Activated CD4-positive, alpha-beta memory T cell treated with anti-CD3 and anti-CD28 coated beads for 36 hours (primary cell): Measurements from ENCODE around the gene QSOX1. TPM values are rescaled to one million over a fixed set of nuclear protein-coding genes. Genes with fewer than 3 reads are reported as not detected.
A peak's percentile ranks its signal among the peaks of the same experiment; 100 is the strongest.

Source experiments
- CTCF ChIA-PET: fragments of 350-600 bp; sonication (Branson Sonifier 250); formaldehyde crosslinking; loops from one replicate; lab custom pipeline; 2021; ENCODE audit warnings: antibody characterized with exemption, inconsistent platforms; lab: Charles Lee
- POLR2A ChIA-PET: fragments of 350-600 bp; sonication (Branson Sonifier 250); formaldehyde crosslinking; loops from one replicate; lab custom pipeline; 2021; ENCODE audit warnings: antibody characterized with exemption; lab: Charles Lee
- DNase-seq: peaks from one replicate; pipeline ENCODE4 v3.0.0-alpha.2; 2020
- H3K27ac Mint-ChIP-seq: one replicate; pipeline ENCODE4 v1.8.0; 2021; ENCODE audit warnings: mixed read lengths
- H3K27me3 Mint-ChIP-seq: one replicate; pipeline ENCODE4 v1.8.0; 2021; ENCODE audit warnings: mixed read lengths
- H3K36me3 Mint-ChIP-seq: one replicate; pipeline ENCODE4 v1.8.0; 2021; ENCODE audit warnings: mixed read lengths
- H3K4me1 Mint-ChIP-seq: one replicate; pipeline ENCODE4 v1.8.0; 2021; ENCODE audit warnings: low read depth, mixed read lengths
- H3K4me3 Mint-ChIP-seq: one replicate; pipeline ENCODE4 v1.8.0; 2021; ENCODE audit warnings: mild to moderate bottlenecking, mixed read lengths
- H3K9me3 Mint-ChIP-seq: one replicate; pipeline ENCODE4 v1.8.0; 2021; ENCODE audit warnings: mixed read lengths
- intact Hi-C: fragments of 100-400 bp; cut with micrococcal nuclease; formaldehyde crosslinking; loops from one replicate; pipeline ENCODE4 v1.15.1; 2023
- total RNA-seq, 2 experiments: library from RNA; stranded (reverse); gene quantifications; one replicate each; pipeline ENCODE4 v1.2.3, GENCODE V29; 2021

Gene QSOX1
- total RNA-seq, 2 experiments from 2014 or later, result 40.3 to 42.4 TPM

DNA sequence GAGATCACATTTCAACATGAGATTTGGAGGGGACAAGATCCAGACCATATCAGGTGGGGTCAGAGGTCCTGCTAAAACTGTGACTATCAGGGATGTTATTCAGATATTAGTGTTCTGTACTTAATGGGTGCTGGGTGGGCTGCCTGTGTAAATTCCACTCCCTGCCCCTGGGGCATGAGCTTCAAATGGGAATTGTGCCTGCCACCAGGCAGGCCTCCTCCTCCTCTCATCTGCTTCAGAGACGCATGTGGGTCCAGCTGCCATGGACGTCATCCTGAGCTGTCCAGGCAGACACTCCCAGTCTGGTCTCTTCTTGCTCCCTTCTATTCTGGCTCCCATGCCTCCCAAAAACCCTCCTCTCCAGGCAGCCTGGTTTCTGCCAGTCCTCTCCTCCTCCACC, 10.4 kb downstream of the QSOX1 start:
- H3K4me1 Mint-ChIP-seq, result no peaks in the 10 kb centered on the region
- no peaks in the 10 kb centered on the region for H3K9me3 Mint-ChIP-seq
- ChIA-PET POLR2A (no interaction called here), CTCF (interaction anchor here (1.3 to 8.4 kb wide), 2 partner anchors 14 to 74 kb away, joined by 3 to 78 read pairs; no protein-coding TSS in a partner anchor)
- peaks cover 2% of the 10 kb centered on the region for H3K36me3 Mint-ChIP-seq
- DNase-seq, result no peak
- no peak overlapping the region for H3K4me3 Mint-ChIP-seq
- no peaks in the 10 kb centered on the region for H3K27me3 Mint-ChIP-seq
- H3K27ac Mint-ChIP-seq, result no peak overlapping the region
- intact Hi-C loops, result no loop called here

DNA sequence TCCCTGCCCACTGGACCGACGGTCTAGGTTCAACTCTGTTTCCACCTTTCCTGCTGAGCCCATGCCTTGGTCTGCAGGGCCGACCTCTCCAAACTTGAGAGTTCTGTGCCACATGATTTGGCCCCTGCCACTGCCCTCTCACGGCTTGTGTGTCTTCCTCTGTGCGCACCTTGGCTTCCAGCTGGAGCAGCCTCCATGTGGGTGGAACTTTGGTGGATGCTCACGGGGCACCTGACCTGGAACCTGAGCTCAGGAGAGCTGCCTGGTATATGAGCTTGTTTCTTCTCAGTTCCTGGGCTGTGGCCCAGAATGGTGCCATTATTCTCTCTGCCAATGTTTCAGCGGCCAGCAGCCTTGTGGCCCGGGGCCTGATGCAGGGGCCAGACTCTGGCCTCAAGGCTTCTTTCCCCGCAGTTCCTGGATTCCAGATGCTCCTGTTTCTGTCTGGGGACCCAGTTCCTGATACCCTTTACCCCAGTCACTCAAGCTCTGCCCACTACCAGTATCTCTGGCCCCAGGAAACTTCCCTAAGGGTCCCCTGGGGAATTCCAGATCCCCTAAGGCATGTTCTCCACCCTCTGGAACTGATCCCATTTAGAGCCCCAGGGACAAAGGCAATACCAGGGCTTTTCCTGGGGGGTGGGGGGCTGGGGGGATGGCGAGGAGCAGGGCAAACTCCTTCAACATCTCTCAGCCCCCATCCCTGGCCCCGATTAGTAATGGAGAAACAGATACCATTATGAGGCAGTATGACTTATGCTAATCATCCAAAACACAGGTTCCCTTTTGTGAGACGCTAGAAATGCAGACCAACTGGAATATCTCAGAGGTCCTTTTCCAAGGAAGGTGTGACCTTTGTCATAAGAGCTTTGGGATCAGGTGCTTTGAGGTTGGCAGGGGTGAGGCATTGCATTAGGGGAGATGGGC, 11.1 kb downstream of the QSOX1 start:
- H3K27ac Mint-ChIP-seq, result no peak overlapping the region
- CTCF ChIA-PET, result interaction anchor here (1.3 to 8.4 kb wide), 2 partner anchors 14 to 75 kb away, joined by 3 to 78 read pairs; no protein-coding TSS in a partner anchor
- intact Hi-C loops, result no loop called here
- no peaks in the 10 kb centered on the region for H3K27me3 Mint-ChIP-seq
- H3K4me3 Mint-ChIP-seq, result no peak overlapping the region
- H3K4me1 Mint-ChIP-seq, result no peaks in the 10 kb centered on the region
- DNase-seq, result no peak
- POLR2A ChIA-PET, result no interaction called here
- peaks cover 2% of the 10 kb centered on the region for H3K36me3 Mint-ChIP-seq
- H3K9me3 Mint-ChIP-seq, result no peaks in the 10 kb centered on the region

DNA sequence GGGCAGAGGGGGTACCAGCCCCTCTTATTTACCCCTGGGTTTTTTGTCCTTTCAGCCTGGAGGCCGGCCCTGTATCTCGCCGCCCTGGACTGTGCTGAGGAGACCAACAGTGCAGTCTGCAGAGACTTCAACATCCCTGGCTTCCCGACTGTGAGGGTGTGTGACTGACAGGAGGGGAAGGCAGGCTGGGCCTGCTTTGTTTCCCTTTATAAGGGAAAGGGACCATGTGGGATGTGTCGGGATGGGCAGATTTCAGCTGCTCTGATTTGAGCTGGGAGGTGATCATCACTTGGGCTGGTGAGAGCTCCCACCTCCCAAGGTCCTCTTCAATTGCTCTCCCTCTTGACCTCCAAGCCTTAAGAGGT, 11.7 kb downstream of the QSOX1 start:
- Mint-ChIP-seq H3K4me3 (no peak overlapping the region), H3K27ac (no peak overlapping the region), H3K27me3 (no peaks in the 10 kb centered on the region), H3K36me3 (peaks cover 2% of the 10 kb centered on the region), H3K4me1 (no peaks in the 10 kb centered on the region), H3K9me3 (no peaks in the 10 kb centered on the region)
- DNase-seq, result no peak
- CTCF ChIA-PET, result interaction anchor here (1.3 to 8.4 kb wide), 3 partner anchors 13 to 460 kb away, joined by 3 to 78 read pairs (median 3); no protein-coding TSS in a partner anchor
- intact Hi-C loops, result no loop called here
- POLR2A ChIA-PET, result no interaction called here

DNA sequence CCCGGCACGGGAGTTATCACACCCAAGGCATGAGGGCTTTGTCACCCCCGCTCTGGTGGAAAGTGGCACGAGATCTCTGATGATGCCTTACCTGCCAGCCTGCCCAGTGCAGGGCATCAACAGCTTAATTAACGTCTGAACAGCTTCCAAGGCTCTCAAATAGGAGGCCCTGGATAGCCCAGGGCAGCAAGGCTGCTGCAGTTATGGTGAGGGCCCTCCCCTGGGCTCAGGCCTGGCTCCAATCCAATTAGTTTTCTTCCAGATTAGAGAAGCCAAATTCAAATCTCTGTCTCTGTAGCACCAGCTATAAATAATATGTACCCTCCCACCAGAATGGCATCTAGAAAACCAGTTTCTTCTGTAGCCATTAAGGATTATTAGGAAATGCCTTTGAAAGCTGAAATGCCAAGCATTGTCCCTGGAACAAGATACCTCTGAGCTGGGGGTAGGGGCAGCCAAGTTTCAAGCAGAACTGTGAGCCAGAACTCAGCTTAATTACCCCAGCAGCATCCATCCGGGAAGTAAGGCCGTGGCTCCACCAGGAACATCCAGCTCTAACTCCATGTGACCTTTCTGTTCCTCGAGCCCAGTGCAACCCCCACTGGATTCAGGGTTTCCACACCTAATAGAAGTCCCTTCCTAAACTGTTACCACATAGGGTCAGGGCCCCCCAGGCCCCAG, 12.5 kb downstream of the QSOX1 start:
- no peak overlapping the region for H3K27ac Mint-ChIP-seq
- ChIA-PET POLR2A (no interaction called here), CTCF (interaction anchor here (0.6 to 8.4 kb wide), 7 partner anchors 8 to 461 kb away, joined by 3 to 78 read pairs (median 4); partner anchors contain the start of gene QSOX1)
- intact Hi-C loops, result no loop called here
- H3K4me3 Mint-ChIP-seq, result no peak overlapping the region
- DNase-seq, result no peak
- no peaks in the 10 kb centered on the region for H3K9me3 Mint-ChIP-seq
- no peaks in the 10 kb centered on the region for H3K27me3 Mint-ChIP-seq
- H3K36me3 Mint-ChIP-seq, result peaks cover 2% of the 10 kb centered on the region
- H3K4me1 Mint-ChIP-seq, result no peaks in the 10 kb centered on the region

DNA sequence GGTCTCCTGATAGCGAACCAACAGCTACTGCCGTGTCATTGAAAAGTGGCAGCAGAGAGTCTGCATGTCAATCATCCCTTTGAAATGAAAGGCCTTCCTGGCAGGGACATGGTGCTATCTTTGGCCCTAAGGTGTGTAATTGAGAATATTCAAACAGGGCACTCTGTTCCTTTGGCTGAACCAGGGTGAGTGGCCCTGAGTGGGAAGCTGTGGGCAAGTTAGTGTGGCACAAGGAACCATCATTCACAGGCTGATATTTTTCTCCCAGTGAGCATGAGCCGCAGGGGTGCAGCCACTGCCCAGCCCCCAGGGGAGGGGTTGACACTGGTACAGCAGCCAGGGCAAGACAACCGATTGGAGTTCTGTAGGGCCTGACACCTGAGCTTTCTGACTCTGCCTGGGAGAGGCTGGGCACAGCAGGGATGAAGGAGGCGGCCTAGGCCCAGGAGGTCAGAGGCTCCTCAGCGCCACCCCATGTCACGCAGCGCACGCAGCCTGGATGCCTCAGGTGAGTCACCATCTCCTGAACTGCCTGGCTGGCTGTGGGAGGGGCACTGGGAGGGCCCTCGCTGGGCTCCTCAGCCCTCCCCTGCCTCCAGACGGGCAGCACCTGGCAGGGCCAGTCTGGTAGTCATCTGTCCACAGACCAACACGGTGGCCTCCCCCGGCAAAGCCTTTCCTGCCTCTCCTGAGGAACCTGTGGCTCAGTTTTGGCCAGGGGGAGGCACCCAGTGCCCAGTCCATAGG, 13.2 kb downstream of the QSOX1 start:
- Mint-ChIP-seq H3K4me1 (no peaks in the 10 kb centered on the region), H3K36me3 (peaks cover 2% of the 10 kb centered on the region), H3K27me3 (no peaks in the 10 kb centered on the region), H3K27ac (no peak overlapping the region), H3K9me3 (no peaks in the 10 kb centered on the region), H3K4me3 (no peak overlapping the region)
- ChIA-PET CTCF (interaction anchor here (0.6 to 8.4 kb wide), 11 partner anchors 9 to 462 kb away, joined by 3 to 78 read pairs (median 3); partner anchors contain the start of gene QSOX1), POLR2A (no interaction called here)
- intact Hi-C loops, result no loop called here
- DNase-seq, result no peak

DNA sequence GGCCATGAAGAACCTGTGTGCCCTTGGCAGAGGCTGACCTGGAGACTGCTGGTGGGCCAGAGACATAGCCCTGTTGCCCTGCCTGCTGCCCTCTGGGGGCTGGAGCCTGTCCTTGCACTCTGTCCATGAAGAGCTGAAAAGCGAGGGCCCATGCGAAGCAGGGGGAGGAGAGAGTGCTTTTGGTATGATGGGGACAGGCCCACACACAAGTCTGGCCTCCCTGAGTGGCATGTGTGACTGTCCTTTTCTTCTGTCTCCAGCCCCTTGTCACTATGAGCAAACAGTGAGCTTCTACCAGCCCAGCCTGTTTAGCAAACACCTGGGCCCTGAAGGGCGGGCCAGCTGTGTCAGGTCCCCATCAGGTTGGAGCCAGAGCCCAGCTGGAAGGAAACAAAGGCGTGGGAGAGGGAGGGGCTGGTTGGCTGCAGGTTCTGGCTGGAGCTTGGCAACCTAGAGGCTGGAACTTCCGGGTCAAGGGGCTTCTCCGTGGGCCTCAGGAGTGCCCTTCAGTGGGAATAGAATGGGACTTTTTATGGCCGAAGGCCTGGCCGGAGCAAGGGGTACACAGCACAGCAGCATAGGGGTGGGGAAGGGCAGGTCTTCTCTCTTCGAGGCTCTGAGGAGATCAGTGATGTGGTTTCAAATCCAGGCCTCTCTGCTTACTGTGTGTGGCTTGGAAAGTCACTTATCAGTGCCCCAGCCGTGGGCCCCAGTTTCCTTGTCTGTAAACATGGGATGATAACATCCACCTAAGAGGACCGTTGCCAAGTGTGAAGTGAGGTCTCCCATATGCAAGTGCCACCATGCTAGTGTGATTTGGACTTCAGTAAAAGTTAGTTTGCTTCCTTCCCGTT, 14.3 kb downstream of the QSOX1 start:
- POLR2A ChIA-PET, result interaction anchor here (1.0 kb wide), 1 partner anchor 14 kb away, joined by 3 read pairs; the partner anchor contains the start of gene QSOX1
- DNase-seq, result peak; percentile 58
- no peaks in the 10 kb centered on the region for H3K4me1 Mint-ChIP-seq
- CTCF ChIA-PET, result interaction anchor here (0.6 to 8.4 kb wide), 10 partner anchors 10 to 463 kb away, joined by 3 to 78 read pairs (median 3); partner anchors contain the start of gene QSOX1
- intact Hi-C loops, result no loop called here
- H3K9me3 Mint-ChIP-seq, result no peaks in the 10 kb centered on the region
- no peak overlapping the region for H3K4me3 Mint-ChIP-seq
- H3K27ac Mint-ChIP-seq, result no peak overlapping the region
- peaks cover 2% of the 10 kb centered on the region for H3K36me3 Mint-ChIP-seq
- no peaks in the 10 kb centered on the region for H3K27me3 Mint-ChIP-seq

DNA sequence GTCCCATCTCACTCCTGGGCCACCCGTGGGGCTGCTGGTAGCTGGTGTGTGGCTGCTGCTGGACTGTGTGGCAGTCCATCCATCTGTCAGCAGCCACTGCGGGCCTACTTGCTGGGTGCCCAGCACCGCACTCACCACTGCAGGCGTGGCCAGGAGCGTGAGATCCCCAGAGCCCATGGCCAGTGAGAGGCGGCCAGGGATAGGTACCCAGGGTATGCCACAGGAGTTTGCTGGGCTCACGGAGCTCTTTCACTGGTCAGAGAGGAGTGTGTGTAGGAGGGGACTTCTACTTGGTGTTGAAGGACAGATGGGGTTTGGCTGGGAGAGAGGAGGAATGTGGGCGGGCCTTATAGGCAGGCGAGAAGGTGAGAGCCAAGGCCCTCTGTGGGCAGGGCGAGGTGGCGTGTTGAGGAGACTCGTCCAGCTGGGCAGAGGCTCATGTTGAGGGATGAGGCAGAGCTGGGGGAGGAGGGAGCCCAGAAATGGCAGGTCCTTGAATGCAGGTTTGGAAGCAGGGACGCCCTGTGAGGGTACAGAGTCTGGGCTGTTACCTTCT, 15.0 kb downstream of the QSOX1 start:
- Mint-ChIP-seq H3K9me3 (no peaks in the 10 kb centered on the region), H3K4me1 (no peaks in the 10 kb centered on the region), H3K36me3 (peaks cover 2% of the 10 kb centered on the region), H3K27me3 (no peaks in the 10 kb centered on the region), H3K27ac (no peak overlapping the region), H3K4me3 (no peak overlapping the region)
- CTCF ChIA-PET, result interaction anchor here (0.6 to 8.4 kb wide), 3 partner anchors 10 to 463 kb away, joined by 3 to 78 read pairs (median 3); no protein-coding TSS in a partner anchor
- intact Hi-C loops, result no loop called here
- POLR2A ChIA-PET, result no interaction called here
- no peak for DNase-seq

DNA sequence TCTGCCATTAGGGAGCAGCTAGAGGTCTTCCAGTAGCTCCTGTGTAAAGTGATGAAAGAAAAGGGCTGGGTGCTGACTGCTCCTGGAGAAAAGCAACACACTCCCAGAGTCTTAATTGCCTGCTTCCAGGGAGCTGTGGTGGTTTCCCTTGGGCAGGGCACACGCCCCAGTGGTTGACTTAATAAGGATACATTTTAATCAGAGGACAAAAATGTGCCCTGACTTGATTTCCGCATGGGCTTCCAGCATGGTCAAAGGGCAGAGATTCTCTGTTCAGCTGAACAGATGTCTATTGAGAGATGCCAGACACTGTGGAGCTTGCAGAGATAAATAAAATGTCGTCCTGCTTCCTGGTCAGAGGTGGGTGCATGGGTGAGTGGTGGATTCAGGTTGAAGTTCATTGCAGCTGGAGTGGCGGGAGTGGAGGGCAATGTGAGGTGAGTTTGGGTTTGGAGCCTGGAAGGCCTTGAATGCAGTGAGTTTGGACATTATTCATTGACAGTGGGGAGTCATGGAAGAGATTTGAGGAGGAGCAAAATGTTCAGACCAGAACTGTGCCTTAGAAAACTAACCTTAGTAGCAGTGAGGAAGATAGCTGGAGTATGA, 16.0 kb downstream of the QSOX1 start:
- Mint-ChIP-seq H3K27me3 (no peaks in the 10 kb centered on the region), H3K4me1 (no peaks in the 10 kb centered on the region), H3K27ac (no peak overlapping the region), H3K36me3 (peaks cover 2% of the 10 kb centered on the region), H3K4me3 (no peak overlapping the region), H3K9me3 (no peaks in the 10 kb centered on the region)
- ChIA-PET CTCF (interaction anchor here (1.6 to 8.4 kb wide), 2 partner anchors 9 to 303 kb away, joined by 3 to 78 read pairs; no protein-coding TSS in a partner anchor), POLR2A (no interaction called here)
- intact Hi-C loops, result no loop called here
- DNase-seq, result no peak

DNA sequence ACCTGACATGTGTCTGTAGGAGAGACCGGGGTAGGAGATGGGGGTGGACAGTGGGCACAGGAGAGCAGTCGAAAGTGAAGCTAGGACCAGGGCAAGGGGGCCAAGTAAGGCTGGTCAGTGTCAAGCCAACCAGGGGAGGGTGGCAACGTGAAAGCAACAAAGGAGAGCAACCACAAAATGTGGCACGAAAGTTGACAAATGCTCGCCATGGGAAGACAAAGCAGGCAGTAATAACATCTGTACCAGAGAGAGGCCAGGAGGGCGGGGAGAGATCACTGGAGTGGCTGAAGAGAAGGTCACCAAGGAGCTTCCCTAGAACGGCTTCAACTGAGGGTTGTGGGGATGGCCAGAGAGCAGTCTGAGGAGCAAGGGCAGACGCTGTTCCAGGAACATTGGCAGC, 17.0 kb downstream of the QSOX1 start:
- no peak overlapping the region for H3K27ac Mint-ChIP-seq
- H3K4me1 Mint-ChIP-seq, result no peaks in the 10 kb centered on the region
- no peak for DNase-seq
- H3K9me3 Mint-ChIP-seq, result no peaks in the 10 kb centered on the region
- POLR2A ChIA-PET, result no interaction called here
- CTCF ChIA-PET, result interaction anchor here (0.8 kb wide), 1 partner anchor 13 kb away, joined by 3 read pairs; no protein-coding TSS in a partner anchor
- no peak overlapping the region for H3K4me3 Mint-ChIP-seq
- intact Hi-C loops, result no loop called here
- H3K36me3 Mint-ChIP-seq, result peaks cover 2% of the 10 kb centered on the region
- H3K27me3 Mint-ChIP-seq, result no peaks in the 10 kb centered on the region

DNA sequence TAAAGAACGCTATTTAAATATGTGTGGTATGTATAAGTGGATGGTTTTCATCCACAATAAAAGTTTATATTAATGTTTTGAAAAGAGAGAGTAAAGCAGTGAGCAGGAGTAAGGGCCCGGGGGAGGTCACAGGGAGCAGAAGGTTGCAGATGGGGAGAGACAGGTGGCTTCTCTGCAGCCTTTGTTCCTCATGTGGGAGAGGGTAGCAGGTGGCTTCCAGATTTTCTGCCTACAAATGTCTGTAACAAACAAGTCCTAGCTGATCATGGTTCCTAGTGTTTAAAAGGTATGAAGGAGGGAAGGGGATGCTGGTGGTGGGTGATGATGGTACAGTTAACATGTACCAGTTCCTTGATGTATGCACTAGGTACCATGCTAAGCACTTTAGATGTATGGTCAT, 18.8 kb downstream of the QSOX1 start:
- ChIA-PET CTCF (interaction anchor here (0.6 kb wide), 1 partner anchor 21 kb away, joined by 3 read pairs; no protein-coding TSS in a partner anchor), POLR2A (no interaction called here)
- Mint-ChIP-seq H3K36me3 (peaks cover 2% of the 10 kb centered on the region), H3K9me3 (no peaks in the 10 kb centered on the region), H3K4me1 (no peaks in the 10 kb centered on the region), H3K27me3 (no peaks in the 10 kb centered on the region), H3K4me3 (no peak overlapping the region), H3K27ac (no peak overlapping the region)
- intact Hi-C loops, result no loop called here
- DNase-seq, result no peak
